ENCODE results near the gene KCNN4. TPM values are rescaled to one million over a fixed set of nuclear protein-coding genes. Genes with fewer than 3 reads are reported as not detected.

Gene KCNN4
- total RNA-seq, 4 donors from 2014 or later: 0.29 to 1.7 (median 1.0) TPM

GRCh38 chr19:43789029-43789428, 8.3 kb upstream of the KCNN4 start:
- Histone ChIP-seq H3K36me3 (no peaks in the 10 kb centered on the region), H3K9me3 (no peaks in the 10 kb centered on the region), H3K4me1 (no peaks in the 10 kb centered on the region), H3K27ac (no peak overlapping the region), H3K27me3 (no peaks in the 10 kb centered on the region), H3K4me3 (replicated peaks in 1 of 3) (no peak overlapping the region)
- TF ChIP-seq POLR2A (IDR thresholded peaks at IDR 0.05): no peak
- TF ChIP-seq CTCF (IDR thresholded peaks at IDR 0.05): no peak
- WGBS, 2 donors: 6 to 8% methylated on average over 3 of the region's 3 CpGs
- intact Hi-C loops (cut with DNase I): no loop called here
- no peak for DNase-seq

GRCh38 chr19:43786665-43787064, 5.9 kb upstream of the KCNN4 start:
- no peaks in the 10 kb centered on the region for H3K9me3 ChIP-seq
- no peak for DNase-seq
- no peak overlapping the region for H3K4me3 ChIP-seq (replicated peaks in 1 of 3)
- H3K27ac ChIP-seq: no peak overlapping the region
- H3K36me3 ChIP-seq: no peaks in the 10 kb centered on the region
- H3K27me3 ChIP-seq: no peaks in the 10 kb centered on the region
- H3K4me1 ChIP-seq: no peaks in the 10 kb centered on the region
- TF ChIP-seq CTCF (IDR thresholded peaks at IDR 0.05) (no peak), POLR2A (IDR thresholded peaks at IDR 0.05) (no peak)
- WGBS, 2 donors: 50 to 60% methylated on average over 1 of the region's 1 CpG
- intact Hi-C loops (cut with DNase I): no loop called here

GRCh38 chr19:43784981-43785808, 4.4 kb upstream of the KCNN4 start:
- 16 to 20% methylated on average over 10 of the region's 10 CpGs for WGBS, 2 donors

GRCh38 chr19:43784241-43784980, 3.6 kb upstream of the KCNN4 start:
- Histone ChIP-seq H3K4me3 (replicated peaks in 1 of 3) (no peak overlapping the region), H3K27me3 (no peaks in the 10 kb centered on the region), H3K36me3 (no peaks in the 10 kb centered on the region), H3K27ac (no peak overlapping the region), H3K9me3 (no peaks in the 10 kb centered on the region), H3K4me1 (no peaks in the 10 kb centered on the region)
- TF ChIP-seq POLR2A (IDR thresholded peaks at IDR 0.05) (no peak), CTCF (IDR thresholded peaks at IDR 0.05) (no peak)
- intact Hi-C loops (cut with DNase I): loop anchor here (5.0 kb wide), 1 partner anchor 37 kb away; no protein-coding TSS in a partner anchor
- DNase-seq: no peak
- 68 to 73% methylated on average over 4 of the region's 4 CpGs for WGBS, 2 donors

More at GRCh38 chr19:43784981-43785808, 4.4 kb upstream of the KCNN4 start:
- Histone ChIP-seq H3K27me3 (no peaks in the 10 kb centered on the region), H3K4me3 (replicated peaks in 1 of 3) (no peak overlapping the region), H3K27ac (no peak overlapping the region), H3K9me3 (no peaks in the 10 kb centered on the region), H3K4me1 (no peaks in the 10 kb centered on the region), H3K36me3 (no peaks in the 10 kb centered on the region)
- peak; percentile 81 to 94 (median 86) for TF ChIP-seq CTCF (IDR thresholded peaks at IDR 0.05)
- no peak for TF ChIP-seq POLR2A (IDR thresholded peaks at IDR 0.05)
- DNase-seq: peak; percentile 17 to 20
- intact Hi-C loops (cut with DNase I): loop anchor here (5.0 kb wide), 1 partner anchor 38 kb away; no protein-coding TSS in a partner anchor

Measured in thyroid gland (tissue), 4 donors.